Tibial artery (tissue), 4 donors: ENCODE data around the gene SLC9A9.

Experiments used
- DNase-seq, 2 donors: peaks; one replicate each; pipeline ENCODE4 v3.0.0-alpha.2; 2019
- H3K27ac ChIP-seq, 2 donors: fragments of 200-600 bp; sonication (generic) in 1 of 2; 1 replicate in 1 of 2; 2 replicates in 1 of 2; pipeline ENCODE4 v1.5.1; 2018 to 2019; ENCODE audit warnings: mild to moderate bottlenecking in 1 of 2
- H3K27me3 ChIP-seq, 2 donors: fragments of 200-600 bp; sonication (generic) in 1 of 2; one replicate each; pipeline versions ENCODE4 v1.5.1 to v1.6.0; 2016 to 2019
- H3K36me3 ChIP-seq, 3 donors: fragments of 200-600 bp; sonication (generic) in 2 of 3; one replicate each; pipeline ENCODE4 v1.5.1; 2016 to 2019; ENCODE audit warnings: mild to moderate bottlenecking in 2 of 3
- H3K4me1 ChIP-seq, 4 donors: fragments of 200-600 bp; sonication (generic) in 2 of 4; 1 replicate in 3 of 4; 2 replicates in 1 of 4; pipeline ENCODE4 v1.5.1; 2016 to 2019
- H3K4me3 ChIP-seq, 2 donors: fragments of 200-600 bp; sonication (generic) in 1 of 2; 1 replicate in 1 of 2; 2 replicates in 1 of 2; pipeline ENCODE4 v1.5.1; 2018 to 2019; ENCODE audit warnings: mild to moderate bottlenecking in 2 of 2
- H3K9me3 ChIP-seq, 3 donors: fragments of 200-600 bp; sonication (generic) in 1 of 3; one replicate each; pipeline ENCODE4 v1.5.1; 2016 to 2019
- CTCF ChIP-seq, 2 experiments: fragments of 200-600 bp in 1 of 2; fragments of 450-650 bp in 1 of 2; IDR thresholded peaks; one replicate each; pipeline ENCODE4 v1.5.1; 2017 to 2019; ENCODE audit warnings: antibody characterized with exemption in 2 of 2, mild to moderate bottlenecking in 1 of 2, moderate library complexity in 1 of 2
- intact Hi-C: fragments of 100-400 bp; cut with DNase I; formaldehyde crosslinking; loops from one replicate; pipeline ENCODE4 v1.15.0; 2023; ENCODE audit warnings: low total_unique reads

Gene SLC9A9

GRCh38 chr3:143634427-143634826 lies 213.8 kb downstream of the SLC9A9 start:
- H3K4me3 ChIP-seq, result no peak overlapping the region
- H3K27me3 ChIP-seq, result no peaks in the 10 kb centered on the region
- no peak overlapping the region for H3K27ac ChIP-seq
- peaks cover 4 to 6% (median 5%) of the 10 kb centered on the region in 3 donors for H3K9me3 ChIP-seq
- H3K36me3 ChIP-seq, result peaks cover 0 to 3% (median 0%) of the 10 kb centered on the region in 3 donors
- intact Hi-C loops, result no loop called here
- no peak for TF ChIP-seq CTCF (IDR thresholded peaks at IDR 0.05)
- H3K4me1 ChIP-seq, result no peaks in the 10 kb centered on the region
- no peak for DNase-seq

- peaks cover 4 to 6% (median 5%) of the 10 kb centered on the region in 3 donors for H3K9me3 ChIP-seq
- H3K27me3 ChIP-seq, result no peaks in the 10 kb centered on the region
- TF ChIP-seq CTCF (IDR thresholded peaks at IDR 0.05), result no peak
- no peaks in the 10 kb centered on the region for H3K4me1 ChIP-seq
- DNase-seq, result no peak
- intact Hi-C loops, result no loop called here
- no peak overlapping the region for H3K27ac ChIP-seq
- H3K4me3 ChIP-seq, result no peak overlapping the region
- peaks cover 0 to 3% (median 0%) of the 10 kb centered on the region in 3 donors for H3K36me3 ChIP-seq
Measured at GRCh38 chr3:143633816-143634215, 214.5 kb downstream of the SLC9A9 start.

GRCh38 chr3:143629726-143630125 lies 218.5 kb downstream of the SLC9A9 start:
- H3K36me3 ChIP-seq, result no peaks in the 10 kb centered on the region
- intact Hi-C loops, result no loop called here
- H3K4me1 ChIP-seq, result no peaks in the 10 kb centered on the region
- no peak for TF ChIP-seq CTCF (IDR thresholded peaks at IDR 0.05)
- no peaks in the 10 kb centered on the region for H3K9me3 ChIP-seq
- H3K4me3 ChIP-seq, result no peak overlapping the region
- DNase-seq, result no peak
- H3K27ac ChIP-seq, result no peak overlapping the region
- H3K27me3 ChIP-seq, result no peaks in the 10 kb centered on the region

- intact Hi-C loops, result no loop called here
- no peak for TF ChIP-seq CTCF (IDR thresholded peaks at IDR 0.05)
Measured at GRCh38 chr3:143628971-143629370, 219.3 kb downstream of the SLC9A9 start.

DNA sequence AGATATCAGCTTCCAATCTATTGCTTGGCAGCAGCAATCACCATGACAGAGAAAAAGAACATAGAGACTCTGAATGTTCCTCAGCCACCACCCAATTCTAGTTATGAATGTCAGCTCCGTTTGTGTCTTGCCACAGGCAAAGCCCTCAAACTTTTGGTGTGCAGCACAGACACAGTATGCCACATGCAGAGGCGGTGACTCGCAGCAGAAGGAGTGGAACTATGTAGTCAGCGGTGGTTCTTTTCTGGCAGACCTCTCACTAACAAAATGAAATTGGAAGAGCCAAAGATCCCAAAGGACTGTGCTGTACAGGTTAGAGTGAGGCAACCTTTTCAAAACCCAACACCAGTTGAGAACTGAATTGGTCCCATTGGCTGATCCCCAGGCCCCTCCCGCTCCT lies 220.9 kb downstream of the SLC9A9 start:
- no peaks in the 10 kb centered on the region for H3K9me3 ChIP-seq
- intact Hi-C loops, result no loop called here
- H3K27ac ChIP-seq, result no peak overlapping the region
- no peaks in the 10 kb centered on the region for H3K4me1 ChIP-seq
- no peaks in the 10 kb centered on the region for H3K36me3 ChIP-seq
- no peak for TF ChIP-seq CTCF (IDR thresholded peaks at IDR 0.05)
- no peak overlapping the region for H3K4me3 ChIP-seq
- no peaks in the 10 kb centered on the region for H3K27me3 ChIP-seq
- DNase-seq, result no peak

More at GRCh38 chr3:143628971-143629370, 219.3 kb downstream of the SLC9A9 start:
- Histone ChIP-seq H3K27me3 (no peaks in the 10 kb centered on the region), H3K36me3 (no peaks in the 10 kb centered on the region), H3K27ac (no peak overlapping the region), H3K9me3 (no peaks in the 10 kb centered on the region), H3K4me1 (no peaks in the 10 kb centered on the region), H3K4me3 (no peak overlapping the region)
- no peak for DNase-seq

GRCh38 chr3:143619231-143619630 lies 229.0 kb downstream of the SLC9A9 start:
- no peak overlapping the region for H3K4me3 ChIP-seq
- peaks cover 0 to 9% (median 0%) of the 10 kb centered on the region in 4 donors for H3K4me1 ChIP-seq
- TF ChIP-seq CTCF (IDR thresholded peaks at IDR 0.05), result no peak
- H3K27me3 ChIP-seq, result no peaks in the 10 kb centered on the region
- DNase-seq, result no peak
- intact Hi-C loops, result no loop called here
- peaks cover 0 to 4% (median 0%) of the 10 kb centered on the region in 3 donors for H3K9me3 ChIP-seq
- H3K27ac ChIP-seq, result no peak overlapping the region
- peaks cover 0 to 12% (median 0%) of the 10 kb centered on the region in 3 donors for H3K36me3 ChIP-seq
